CD14-positive monocyte (primary cell): ENCODE results near the gene PEX11A. TPM values are rescaled to one million over a fixed set of nuclear protein-coding genes. Genes with fewer than 3 reads are reported as not detected.

Source experiments
- DNase-seq, 3 donors: peaks; one replicate each; pipeline ENCODE4 v3.0.0-alpha.2; 2011 to 2022
- H2AFZ ChIP-seq: 2 replicates; pipeline ENCODE4 v1.6.0; 2012; ENCODE audit warnings: mild to moderate bottlenecking, low read depth, low read length, inconsistent platforms; ENCODE audit not compliant: insufficient read depth, poor library complexity, severe bottlenecking
- H3K27ac ChIP-seq, 2 donors: 1 replicate in 1 of 2; 2 replicates in 1 of 2; pipeline ENCODE4 v1.5.1; 2012 to 2013; ENCODE audit warnings: low read length in 2 of 2, control low read depth in 1 of 2, inconsistent platforms in 1 of 2, low read depth in 1 of 2, mild to moderate bottlenecking in 1 of 2
- H3K27me3 ChIP-seq, 2 donors: one replicate each; pipeline versions ENCODE4 v1.6.0 to v1.6.1; 2011 to 2013; ENCODE audit warnings: low read length in 2 of 2; ENCODE audit not compliant: control insufficient read depth in 2 of 2, insufficient read depth in 2 of 2
- H3K36me3 ChIP-seq, 2 donors: replicated peaks in 1 of 2; 1 replicate in 1 of 2; 2 replicates in 1 of 2; pipeline versions ENCODE4 v1.5.1 to v1.6.1; 2012 to 2013; ENCODE audit warnings: low read length in 2 of 2, control low read depth in 1 of 2, inconsistent platforms in 1 of 2, mild to moderate bottlenecking in 1 of 2; ENCODE audit not compliant: insufficient read depth in 2 of 2, control insufficient read depth in 1 of 2
- H3K4me1 ChIP-seq, 2 donors: 1 replicate in 1 of 2; 2 replicates in 1 of 2; pipeline versions ENCODE4 v1.5.1 to v1.6.1; 2012 to 2013; ENCODE audit warnings: low read length in 2 of 2, control low read depth in 1 of 2, inconsistent platforms in 1 of 2, mild to moderate bottlenecking in 1 of 2, moderate library complexity in 1 of 2; ENCODE audit not compliant: insufficient read depth in 2 of 2, control insufficient read depth in 1 of 2
- H3K4me2 ChIP-seq: replicated peaks from 2 replicates; pipeline ENCODE3; 2012; ENCODE audit warnings: low read length, moderate library complexity, mild to moderate bottlenecking; ENCODE audit not compliant: poor library complexity, severe bottlenecking; ENCODE audit errors: extremely low read depth
- H3K4me3 ChIP-seq, 3 experiments: fragments of 200-600 bp in 1 of 3; sonication (generic) in 1 of 3; replicated peaks in 1 of 3; 1 replicate in 2 of 3; 2 replicates in 1 of 3; pipeline ENCODE4 v1.5.1; 2011 to 2013; ENCODE audit warnings: low read length in 3 of 3, mild to moderate bottlenecking in 3 of 3, control low read depth in 2 of 3, low read depth in 2 of 3, inconsistent platforms in 1 of 3, moderate library complexity in 1 of 3
- H3K79me2 ChIP-seq: 2 replicates; pipeline ENCODE4 v1.6.0; 2012; ENCODE audit warnings: mild to moderate bottlenecking, control low read depth, inconsistent platforms, low read length, moderate library complexity; ENCODE audit not compliant: insufficient read depth
- H3K9ac ChIP-seq: 2 replicates; pipeline ENCODE4 v1.6.0; 2017; ENCODE audit warnings: low read length, mild to moderate bottlenecking; ENCODE audit not compliant: insufficient read depth, poor library complexity, severe bottlenecking
- H3K9me3 ChIP-seq, 2 donors: replicated peaks in 1 of 2; 1 replicate in 1 of 2; 2 replicates in 1 of 2; pipeline versions ENCODE4 v1.5.1 to v1.6.1; 2012 to 2013; ENCODE audit warnings: low read length in 2 of 2, control low read depth in 1 of 2; ENCODE audit not compliant: control insufficient read depth in 1 of 2, insufficient read depth in 1 of 2
- H4K20me1 ChIP-seq: 2 replicates; pipeline ENCODE4 v1.6.0; 2012; ENCODE audit warnings: mild to moderate bottlenecking, low read length, control low read depth, moderate library complexity; ENCODE audit not compliant: insufficient read depth
- H3K27ac Mint-ChIP-seq, 7 donors: one replicate each; pipeline ENCODE4 v1.8.0; 2020; ENCODE audit warnings: mild to moderate bottlenecking in 7 of 7, mixed read lengths in 7 of 7, moderate library complexity in 6 of 7, inconsistent platforms in 2 of 7
- H3K27me3 Mint-ChIP-seq, 3 donors: one replicate each; pipeline ENCODE4 v1.8.0; 2021 to 2022; ENCODE audit warnings: low read depth in 3 of 3, mild to moderate bottlenecking in 3 of 3, mixed read lengths in 3 of 3, moderate library complexity in 3 of 3, inconsistent platforms in 1 of 3
- H3K36me3 Mint-ChIP-seq, 2 donors: one replicate each; pipeline ENCODE4 v1.8.0; 2020; ENCODE audit warnings: mixed read lengths in 2 of 2, inconsistent platforms in 1 of 2, mild to moderate bottlenecking in 1 of 2
- H3K4me1 Mint-ChIP-seq: one replicate; pipeline ENCODE4 v1.8.0; 2020; ENCODE audit warnings: mild to moderate bottlenecking, mixed read lengths
- H3K4me3 Mint-ChIP-seq, 2 donors: one replicate each; pipeline ENCODE4 v1.8.0; 2020; ENCODE audit warnings: mild to moderate bottlenecking in 2 of 2, mixed read lengths in 2 of 2, moderate library complexity in 1 of 2
- H3K9me3 Mint-ChIP-seq, 7 donors: one replicate each; pipeline ENCODE4 v1.8.0; 2020 to 2022; ENCODE audit warnings: mixed read lengths in 7 of 7, mild to moderate bottlenecking in 6 of 7, moderate library complexity in 6 of 7, inconsistent platforms in 2 of 7
- CTCF ChIP-seq: fragments of 200-600 bp; IDR thresholded peaks from one replicate; pipeline ENCODE4 v1.8.0; 2022; ENCODE audit warnings: antibody characterized with exemption, mild to moderate bottlenecking
- WGBS: methylation state at CpG from one replicate; pipeline ENCODE4 v1.1.5; 2013; ENCODE audit warnings: missing lambda C conversion rate; ENCODE audit not compliant: insufficient coverage; 5-methylcytosine and 5-hydroxymethylcytosine counted together
- intact Hi-C, 2 donors: fragments of 100-400 bp; cut with micrococcal nuclease; formaldehyde crosslinking; loops; one replicate each; pipeline versions ENCODE4 v1.15.0 to v1.15.1; 2023
- polyA plus RNA-seq, 3 donors: library from polyadenylated mRNA; depleted of rRNA in 1 of 3; unstranded in 2 of 3; stranded (reverse) in 1 of 3; fragments of 300-500 nt in 2 of 3; fragments of >200 nt in 1 of 3; fragmentation: Illumina TruSeq in 2 of 3; gene quantifications; 1 replicate in 2 of 3; 2 replicates in 1 of 3; pipeline ENCODE4 v1.2.3, GENCODE V29; 2012 to 2021

The PEX11A gene
- polyA plus RNA-seq, 3 donors, result 0.72 to 0.84 (median 0.75) TPM

GRCh38 chr15:89656116-89656815 lies 34.3 kb downstream of the PEX11A start:
- H3K9ac ChIP-seq, result no peak overlapping the region
- no peaks in the 10 kb centered on the region for H3K36me3 ChIP-seq
- TF ChIP-seq CTCF, result no peak
- no peaks in the 10 kb centered on the region for H4K20me1 ChIP-seq
- no peak overlapping the region for H3K4me2 ChIP-seq
- intact Hi-C loops, result no loop called here
- no peak for DNase-seq
- no peak overlapping the region for H3K4me3 ChIP-seq
- WGBS, result 89% methylated on average over 4 of the region's 7 CpGs
- peak overlapping the region in 1 of 2 donors; percentile 93 for H3K4me3 Mint-ChIP-seq
- no peak overlapping the region for H2AFZ ChIP-seq
- H3K4me1 Mint-ChIP-seq, result peaks cover 14% of the 10 kb centered on the region
- H3K9me3 Mint-ChIP-seq, result peaks cover 0 to 9% (median 7%) of the 10 kb centered on the region in 7 donors
- H3K27me3 ChIP-seq, result peaks cover 30 to 39% of the 10 kb centered on the region in 2 donors
- H3K27ac Mint-ChIP-seq, result no peak overlapping the region
- H3K27me3 Mint-ChIP-seq, result peaks cover 28 to 55% (median 47%) of the 10 kb centered on the region in 3 donors
- no peaks in the 10 kb centered on the region for H3K79me2 ChIP-seq
- H3K4me1 ChIP-seq, result peaks cover 7 to 14% of the 10 kb centered on the region in 2 donors
- no peaks in the 10 kb centered on the region for H3K9me3 ChIP-seq
- H3K27ac ChIP-seq, result no peak overlapping the region
- H3K36me3 Mint-ChIP-seq, result peaks cover 7 to 15% of the 10 kb centered on the region in 2 donors

- Histone ChIP-seq H3K4me2 (peak within 1 kb of the TSS; percentile 65), H3K27ac (no peak within 1 kb of the TSS), H3K27me3 (peaks cover 30 to 36% of the 10 kb centered on the region in 2 donors), H3K79me2 (no peaks in the 10 kb centered on the region), H3K4me3 (peak within 1 kb of the TSS in 1 of 3 experiments; percentile 60), H2AFZ (peak within 1 kb of the TSS; percentile 67), H3K9ac (peak within 1 kb of the TSS; percentile 11), H3K9me3 (no peaks in the 10 kb centered on the region), H4K20me1 (no peaks in the 10 kb centered on the region), H3K36me3 (no peaks in the 10 kb centered on the region), H3K4me1 (peaks cover 7 to 14% of the 10 kb centered on the region in 2 donors)
- peaks cover 7 to 15% of the 10 kb centered on the region in 2 donors for H3K36me3 Mint-ChIP-seq
- H3K4me1 Mint-ChIP-seq, result peaks cover 14% of the 10 kb centered on the region
- peak within 1 kb of the TSS in 1 of 7 donors; percentile 50 for H3K27ac Mint-ChIP-seq
- intact Hi-C loops, result no loop called here
- WGBS, result under 1% methylated on average over 63 of the region's 87 CpGs
- peak within 1 kb of the TSS; percentile 54 to 93 for H3K4me3 Mint-ChIP-seq
- peaks cover 0 to 9% (median 7%) of the 10 kb centered on the region in 7 donors for H3K9me3 Mint-ChIP-seq
- no peak for TF ChIP-seq CTCF
- H3K27me3 Mint-ChIP-seq, result peaks cover 28 to 53% (median 44%) of the 10 kb centered on the region in 3 donors
- no peak for DNase-seq
Observed at GRCh38 chr15:89654847-89655805, 35.4 kb downstream of the PEX11A start, which contains the start of gene KIF7. Gene KIF7 (minus strand): TSS chr15:89655467. CDS start chr15:89652930, 2,537 bp downstream.
